Upper lobe of left lung (tissue), 4 donors: ENCODE data around the gene SETBP1.

Experiments used
- CTCF ChIP-seq, 6 experiments: fragments of 450-650 bp in 4 of 6; fragments of 200-600 bp in 2 of 6; sonication (generic) in 2 of 6; IDR thresholded peaks; one replicate each; pipeline ENCODE4 v1.5.1; 2016 to 2019; ENCODE audit warnings: antibody characterized with exemption in 6 of 6
- POLR2AphosphoS5 ChIP-seq, 2 donors: sonication (generic); formaldehyde crosslinking; IDR thresholded peaks; one replicate each; pipeline ENCODE4 v1.5.1; 2017; ENCODE audit warnings: antibody characterized with exemption in 2 of 2

GRCh38 chr18:45040879-45041278 is 360.2 kb downstream of the SETBP1 start:
- no peak for TF ChIP-seq POLR2AphosphoS5 (IDR thresholded peaks at IDR 0.05)
- TF ChIP-seq CTCF (IDR thresholded peaks at IDR 0.05), result no peak
